ENCODE data around the gene PKNOX2.

The PKNOX2 gene

GRCh38 chr11:125457814-125458343 is 293.3 kb downstream of the PKNOX2 start:
- TF ChIP-seq, protein P1, sequence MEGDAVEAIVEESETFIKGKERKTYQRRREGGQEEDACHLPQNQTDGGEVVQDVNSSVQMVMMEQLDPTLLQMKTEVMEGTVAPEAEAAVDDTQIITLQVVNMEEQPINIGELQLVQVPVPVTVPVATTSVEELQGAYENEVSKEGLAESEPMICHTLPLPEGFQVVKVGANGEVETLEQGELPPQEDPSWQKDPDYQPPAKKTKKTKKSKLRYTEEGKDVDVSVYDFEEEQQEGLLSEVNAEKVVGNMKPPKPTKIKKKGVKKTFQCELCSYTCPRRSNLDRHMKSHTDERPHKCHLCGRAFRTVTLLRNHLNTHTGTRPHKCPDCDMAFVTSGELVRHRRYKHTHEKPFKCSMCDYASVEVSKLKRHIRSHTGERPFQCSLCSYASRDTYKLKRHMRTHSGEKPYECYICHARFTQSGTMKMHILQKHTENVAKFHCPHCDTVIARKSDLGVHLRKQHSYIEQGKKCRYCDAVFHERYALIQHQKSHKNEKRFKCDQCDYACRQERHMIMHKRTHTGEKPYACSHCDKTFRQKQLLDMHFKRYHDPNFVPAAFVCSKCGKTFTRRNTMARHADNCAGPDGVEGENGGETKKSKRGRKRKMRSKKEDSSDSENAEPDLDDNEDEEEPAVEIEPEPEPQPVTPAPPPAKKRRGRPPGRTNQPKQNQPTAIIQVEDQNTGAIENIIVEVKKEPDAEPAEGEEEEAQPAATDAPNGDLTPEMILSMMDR (IDR thresholded peaks at IDR 0.05): no peak
- Histone ChIP-seq H3K36me3 (no peaks in the 10 kb centered on the region), H3K9me3 (no peaks in the 10 kb centered on the region), H3K4me3 (ENCODE audit: low read depth in 1 of 2, low read length in 1 of 2) (no peak overlapping the region), H3K27ac (no peak overlapping the region), H3K4me1 (ENCODE audit: control insufficient read depth in 1 of 2, insufficient read depth in 1 of 2, low read depth in 1 of 2, low read length in 1 of 2) (no peaks in the 10 kb centered on the region), H3K27me3 (no peaks in the 10 kb centered on the region)

GRCh38 chr11:125460275-125460674 is 295.7 kb downstream of the PKNOX2 start:
- no peaks in the 10 kb centered on the region for H3K9me3 ChIP-seq
- peaks cover 12% of the 10 kb centered on the region for H3K27me3 ChIP-seq
- no peak overlapping the region for H3K4me3 ChIP-seq (ENCODE audit: low read depth in 1 of 2, low read length in 1 of 2)
- H3K36me3 ChIP-seq: no peaks in the 10 kb centered on the region
- H3K27ac ChIP-seq: no peak overlapping the region
- TF ChIP-seq, protein P1 (IDR thresholded peaks at IDR 0.05): no peak
- H3K4me1 ChIP-seq (ENCODE audit: control insufficient read depth in 1 of 2, insufficient read depth in 1 of 2, low read depth in 1 of 2, low read length in 1 of 2): no peaks in the 10 kb centered on the region

DNA sequence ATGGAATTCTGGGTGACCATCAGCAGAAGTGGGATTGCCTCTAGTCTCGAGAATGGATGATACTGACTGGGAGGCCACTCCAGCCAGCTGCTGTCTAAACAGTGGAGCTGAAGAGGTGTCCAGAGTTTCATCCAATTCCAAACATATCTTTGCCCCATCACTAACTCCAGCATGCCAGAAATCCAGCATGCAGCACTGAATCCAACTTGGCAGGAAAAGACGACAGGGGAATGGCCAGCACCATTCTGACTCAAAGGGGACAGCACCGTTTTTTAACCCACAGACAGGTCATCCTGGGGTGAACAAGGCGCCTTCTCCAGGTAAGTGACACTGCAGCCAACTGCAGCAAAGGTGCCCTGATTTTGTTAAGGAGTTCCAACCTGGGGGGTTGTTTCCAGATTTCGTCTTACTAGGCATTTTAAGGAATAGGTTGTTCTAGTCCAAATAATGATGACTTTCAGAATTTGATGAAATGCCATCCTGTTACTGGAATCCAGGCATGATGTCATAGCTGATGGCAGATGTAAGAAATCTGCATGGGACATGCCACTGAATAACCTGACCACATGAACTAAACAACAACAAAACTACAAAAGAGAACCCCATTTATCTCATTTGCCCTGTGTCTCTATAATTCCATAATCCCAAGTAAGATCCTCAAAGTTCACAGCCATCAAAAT is 299.2 kb downstream of the PKNOX2 start:
- no peaks in the 10 kb centered on the region for H3K36me3 ChIP-seq
- H3K9me3 ChIP-seq: no peaks in the 10 kb centered on the region
- TF ChIP-seq, protein P1 (IDR thresholded peaks at IDR 0.05): no peak
- no peak overlapping the region for H3K27ac ChIP-seq
- peaks cover 28% of the 10 kb centered on the region for H3K27me3 ChIP-seq
- H3K4me3 ChIP-seq (ENCODE audit: low read depth in 1 of 2, low read length in 1 of 2): no peak overlapping the region
- no peaks in the 10 kb centered on the region for H3K4me1 ChIP-seq (ENCODE audit: control insufficient read depth in 1 of 2, insufficient read depth in 1 of 2, low read depth in 1 of 2, low read length in 1 of 2)

GRCh38 chr11:125464270-125464662 is 299.7 kb downstream of the PKNOX2 start:
- no peaks in the 10 kb centered on the region for H3K9me3 ChIP-seq
- H3K4me1 ChIP-seq (ENCODE audit: control insufficient read depth in 1 of 2, insufficient read depth in 1 of 2, low read depth in 1 of 2, low read length in 1 of 2): no peaks in the 10 kb centered on the region
- H3K27ac ChIP-seq: no peak overlapping the region
- peaks cover 28% of the 10 kb centered on the region for H3K27me3 ChIP-seq
- TF ChIP-seq, protein P1 (IDR thresholded peaks at IDR 0.05): no peak
- no peak overlapping the region for H3K4me3 ChIP-seq (ENCODE audit: low read depth in 1 of 2, low read length in 1 of 2)
- H3K36me3 ChIP-seq: no peaks in the 10 kb centered on the region

DNA sequence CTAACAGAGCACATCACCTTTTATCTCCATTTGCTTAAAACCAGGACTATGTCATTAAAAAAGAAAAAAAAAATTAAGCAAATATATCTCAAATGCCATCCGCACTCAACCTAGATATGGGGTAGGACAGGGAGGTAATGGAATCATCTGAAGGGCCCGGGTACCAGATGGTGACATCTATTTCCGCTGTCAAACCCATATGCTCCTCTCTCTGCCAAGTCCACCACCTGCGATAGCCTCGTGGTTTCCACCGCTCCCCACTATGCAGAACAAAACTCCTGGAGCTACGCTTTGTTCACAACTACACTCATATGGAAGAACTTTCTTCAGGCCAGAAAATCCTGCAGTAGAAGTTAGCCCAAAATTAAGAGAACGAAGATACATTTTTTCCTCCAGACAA is 300.1 kb downstream of the PKNOX2 start:
- Histone ChIP-seq H3K9me3 (no peaks in the 10 kb centered on the region), H3K27ac (no peak overlapping the region), H3K4me1 (ENCODE audit: control insufficient read depth in 1 of 2, insufficient read depth in 1 of 2, low read depth in 1 of 2, low read length in 1 of 2) (no peaks in the 10 kb centered on the region), H3K27me3 (peaks cover 28% of the 10 kb centered on the region), H3K36me3 (no peaks in the 10 kb centered on the region), H3K4me3 (ENCODE audit: low read depth in 1 of 2, low read length in 1 of 2) (no peak overlapping the region)
- TF ChIP-seq, protein P1 (IDR thresholded peaks at IDR 0.05): no peak
